C4-2B (cell line): Measurements from ENCODE around the gene DUSP10.

Experiments used
- H3K27ac ChIP-seq: fragments of 450-650 bp; 2 replicates; pipeline ENCODE4 v1.5.1; 2017
- ZFX ChIP-seq: fragments of 450-650 bp; IDR thresholded peaks from 2 replicates; pipeline ENCODE4 v1.6.1; 2017
- TF ChIP-seq, protein P1 (sequence below): fragments of 450-650 bp; conservative IDR thresholded peaks from 2 replicates; pipeline ENCODE4 v1.5.1; 2017; ENCODE audit warnings: mild to moderate bottlenecking

Gene DUSP10

DNA sequence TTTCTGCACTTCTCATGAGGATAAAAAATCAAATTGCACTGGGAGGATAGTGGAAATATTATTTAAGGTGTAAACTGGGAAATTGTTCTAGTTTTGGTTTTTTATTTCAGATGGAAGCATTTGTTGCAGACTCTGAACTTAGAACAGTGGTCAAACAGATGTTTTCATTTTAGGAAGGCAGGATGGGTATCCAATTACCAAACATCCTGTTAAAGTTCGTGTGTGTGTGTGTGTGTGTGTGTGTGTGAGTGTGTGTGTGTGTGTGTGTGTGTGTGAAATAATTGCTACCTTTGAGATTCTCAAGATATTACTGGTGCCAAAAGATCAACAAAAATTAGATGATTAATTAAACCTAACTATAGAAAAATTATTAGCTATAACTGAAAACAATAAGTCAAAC is 24.3 kb upstream of the DUSP10 start:
- H3K27ac ChIP-seq = no peak overlapping the region
- no peak for TF ChIP-seq ZFX
- TF ChIP-seq, protein P1, sequence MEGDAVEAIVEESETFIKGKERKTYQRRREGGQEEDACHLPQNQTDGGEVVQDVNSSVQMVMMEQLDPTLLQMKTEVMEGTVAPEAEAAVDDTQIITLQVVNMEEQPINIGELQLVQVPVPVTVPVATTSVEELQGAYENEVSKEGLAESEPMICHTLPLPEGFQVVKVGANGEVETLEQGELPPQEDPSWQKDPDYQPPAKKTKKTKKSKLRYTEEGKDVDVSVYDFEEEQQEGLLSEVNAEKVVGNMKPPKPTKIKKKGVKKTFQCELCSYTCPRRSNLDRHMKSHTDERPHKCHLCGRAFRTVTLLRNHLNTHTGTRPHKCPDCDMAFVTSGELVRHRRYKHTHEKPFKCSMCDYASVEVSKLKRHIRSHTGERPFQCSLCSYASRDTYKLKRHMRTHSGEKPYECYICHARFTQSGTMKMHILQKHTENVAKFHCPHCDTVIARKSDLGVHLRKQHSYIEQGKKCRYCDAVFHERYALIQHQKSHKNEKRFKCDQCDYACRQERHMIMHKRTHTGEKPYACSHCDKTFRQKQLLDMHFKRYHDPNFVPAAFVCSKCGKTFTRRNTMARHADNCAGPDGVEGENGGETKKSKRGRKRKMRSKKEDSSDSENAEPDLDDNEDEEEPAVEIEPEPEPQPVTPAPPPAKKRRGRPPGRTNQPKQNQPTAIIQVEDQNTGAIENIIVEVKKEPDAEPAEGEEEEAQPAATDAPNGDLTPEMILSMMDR = no peak

- TF ChIP-seq, protein P1 = no peak
- no peak for TF ChIP-seq ZFX
Measured at GRCh38 chr1:221765527-221765926, 23.6 kb upstream of the DUSP10 start.

DNA sequence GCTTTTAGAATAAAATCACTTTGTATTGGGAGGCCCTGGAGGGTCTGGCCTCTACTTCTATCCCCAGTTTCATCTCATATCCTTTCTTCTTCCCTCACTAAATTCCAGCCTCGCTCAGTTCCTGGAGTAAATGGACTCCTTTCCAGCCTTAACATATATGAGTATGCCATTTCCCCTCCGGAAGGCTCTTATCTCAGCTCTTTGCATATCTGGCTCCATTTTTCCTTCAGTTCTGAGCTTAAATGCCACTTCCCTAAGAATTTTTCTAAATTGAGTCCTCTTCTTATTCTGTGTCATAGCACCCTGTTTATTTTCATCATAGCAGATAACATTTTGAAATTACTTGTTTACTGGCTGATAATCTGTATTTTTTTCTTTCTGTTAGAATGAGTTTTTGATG is 20.2 kb upstream of the DUSP10 start:
- TF ChIP-seq ZFX = no peak
- TF ChIP-seq, protein P1 = no peak
- H3K27ac ChIP-seq = no peak overlapping the region

More at GRCh38 chr1:221765527-221765926, 23.6 kb upstream of the DUSP10 start:
- H3K27ac ChIP-seq = no peak overlapping the region

DNA sequence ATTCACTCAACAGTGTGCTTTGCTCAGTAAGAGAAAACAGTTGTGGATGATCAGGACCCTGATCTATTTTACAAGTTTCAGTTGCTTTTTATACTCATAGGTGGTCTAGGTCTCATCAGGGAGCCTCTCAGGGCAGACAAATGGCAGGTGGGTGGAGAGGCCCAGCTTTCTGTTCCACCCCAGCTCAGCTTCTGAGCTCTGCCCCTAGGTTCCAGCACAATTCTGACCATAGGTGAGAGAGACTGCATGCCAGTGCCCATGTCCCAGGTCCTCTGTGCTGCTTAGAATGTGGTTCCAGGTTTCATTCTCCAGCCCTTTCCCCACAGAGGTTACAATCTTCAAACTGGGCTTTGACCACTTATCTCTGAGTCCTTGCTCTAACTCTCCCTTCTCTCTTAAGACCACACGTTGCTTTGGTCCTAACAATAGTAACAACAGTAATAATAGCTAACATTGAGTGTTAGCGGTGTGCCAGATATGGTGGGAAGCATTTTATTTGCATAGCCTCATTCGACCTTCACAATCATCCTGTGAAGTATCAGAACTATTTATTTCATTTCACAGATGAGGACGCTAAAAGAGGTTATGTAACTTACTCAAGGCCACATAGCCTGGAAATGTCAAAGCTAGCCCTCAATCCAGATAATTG is 19.6 kb upstream of the DUSP10 start:
- H3K27ac ChIP-seq = no peak overlapping the region
- TF ChIP-seq ZFX = no peak
- TF ChIP-seq, protein P1 = no peak

GRCh38 chr1:221760911-221761310 is 19.0 kb upstream of the DUSP10 start:
- H3K27ac ChIP-seq = no peak overlapping the region

GRCh38 chr1:221759436-221759835 is 17.5 kb upstream of the DUSP10 start:
- no peak overlapping the region for H3K27ac ChIP-seq
- TF ChIP-seq, protein P1 = no peak
- no peak for TF ChIP-seq ZFX

More at GRCh38 chr1:221760911-221761310, 19.0 kb upstream of the DUSP10 start:
- TF ChIP-seq, protein P1 = no peak
- TF ChIP-seq ZFX = no peak

- TF ChIP-seq ZFX = no peak
- TF ChIP-seq, protein P1 = no peak
- H3K27ac ChIP-seq = no peak overlapping the region
Measured at GRCh38 chr1:221758455-221758854, 16.6 kb upstream of the DUSP10 start.
